Esophagus mucosa (tissue), 1 donor: ENCODE measurements around the gene UNC13B. TPM values are rescaled to one million over a fixed set of nuclear protein-coding genes. Genes with fewer than 3 reads are reported as not detected.
"Not testable (repeated sequence)": the region's sequence is repeated elsewhere in the genome, so short reads cannot be mapped to it uniquely, and the experiment has no call there.

Experiments used
- ATAC-seq: fragments of 200-7000 bp; cut with Tn5 transposase; one replicate; pipeline ENCODE4 v1.9.1; 2020
- total RNA-seq: library from RNA; stranded (reverse); gene quantifications from one replicate; pipeline ENCODE4 v1.2.4, GENCODE V29; 2023
- donor health status: DM: yes; HTN: yes; CAD: no.

UNC13B gene
- total RNA-seq, 1 donor from 2014 or later = 31.0 TPM

DNA sequence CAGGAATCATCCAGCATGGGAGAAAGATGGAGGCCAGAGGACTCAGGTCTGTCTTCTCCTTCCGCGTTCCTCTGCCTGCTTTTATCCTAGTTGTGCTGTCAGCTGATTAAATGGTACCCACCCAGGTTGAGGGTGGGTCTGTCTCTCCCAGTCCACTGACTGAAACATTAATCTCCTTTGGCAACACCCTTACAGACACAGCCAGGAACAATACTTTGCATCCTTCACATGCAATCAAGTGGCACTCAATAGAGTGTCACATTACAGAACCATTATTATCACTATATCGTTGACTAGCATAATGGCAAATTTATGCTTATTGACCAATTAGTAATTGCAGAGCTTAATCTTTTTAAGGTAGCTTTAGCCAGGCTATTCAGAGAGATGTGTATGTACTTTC, 64.8 kb downstream of the UNC13B start:
- ATAC-seq = no peak

DNA sequence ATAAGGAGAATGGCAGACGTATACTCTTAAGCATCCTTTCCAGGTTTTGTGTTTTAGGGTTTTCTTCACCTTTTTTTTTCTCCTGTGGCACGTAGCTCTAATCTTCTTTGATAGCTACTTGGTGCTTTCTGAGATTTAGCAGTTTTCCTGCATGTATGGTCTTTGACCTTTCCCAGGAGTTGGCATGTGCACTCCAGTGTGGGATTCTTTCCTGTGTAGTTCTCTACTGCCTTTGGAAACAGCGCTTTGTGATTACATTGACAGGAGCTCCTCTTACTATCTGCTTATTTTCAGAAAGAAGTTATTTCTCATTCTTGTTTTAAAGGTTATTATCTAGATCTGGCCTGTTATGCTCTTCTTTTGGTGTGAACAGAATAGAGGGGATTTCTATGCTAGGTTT, 65.5 kb downstream of the UNC13B start:
- ATAC-seq = no peak

DNA sequence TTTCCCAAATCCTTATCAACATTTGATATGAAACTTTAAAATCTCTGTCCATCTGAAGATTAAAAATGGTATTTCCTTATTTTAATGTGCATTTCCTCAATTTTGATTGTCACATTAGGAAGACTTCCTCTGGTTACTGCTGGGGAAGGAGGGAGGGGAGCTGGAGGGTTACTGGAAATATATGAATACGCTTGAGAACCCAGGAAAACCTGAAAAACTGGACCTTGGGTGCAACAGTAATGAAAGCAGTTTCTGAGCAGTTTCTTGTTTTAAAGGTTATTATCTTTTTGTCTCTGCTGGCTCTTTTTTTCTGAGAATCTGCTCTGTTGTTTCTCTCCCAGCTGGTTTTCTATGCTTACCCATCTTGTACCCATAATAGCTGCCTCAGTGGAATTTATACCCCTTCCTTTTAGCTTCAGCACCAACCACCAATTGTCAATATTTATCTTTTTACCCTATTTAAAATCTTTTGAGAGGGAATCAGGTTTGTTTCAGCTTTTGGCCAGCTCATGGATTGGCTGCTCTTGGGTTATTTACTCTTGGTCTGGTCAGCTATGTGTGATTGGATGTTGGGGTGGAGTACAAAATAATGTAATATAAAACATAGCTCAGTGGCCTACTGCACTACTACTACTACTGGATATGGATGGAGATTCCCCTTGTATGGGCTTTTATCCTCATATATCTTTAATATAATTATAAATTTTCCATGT, 67.4 kb downstream of the UNC13B start:
- peak; percentile 81 for ATAC-seq

DNA sequence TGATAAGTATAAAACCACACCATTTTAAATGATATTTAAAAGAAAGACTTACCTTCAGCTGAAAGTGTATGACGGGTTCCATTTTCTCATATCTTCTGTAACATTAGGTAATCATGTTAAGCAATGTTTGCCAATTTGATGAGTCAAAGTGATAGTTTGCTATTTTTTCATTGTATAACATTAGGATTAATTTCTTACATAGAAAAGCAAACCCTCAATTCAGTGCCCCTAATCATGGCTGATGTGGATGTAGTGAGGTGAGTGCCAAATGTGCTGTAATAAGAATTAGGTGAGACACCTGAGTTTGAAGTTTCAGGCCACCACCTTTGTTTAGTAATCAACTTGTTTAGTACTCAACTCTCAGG, 68.0 kb downstream of the UNC13B start:
- ATAC-seq = peak; percentile 59

DNA sequence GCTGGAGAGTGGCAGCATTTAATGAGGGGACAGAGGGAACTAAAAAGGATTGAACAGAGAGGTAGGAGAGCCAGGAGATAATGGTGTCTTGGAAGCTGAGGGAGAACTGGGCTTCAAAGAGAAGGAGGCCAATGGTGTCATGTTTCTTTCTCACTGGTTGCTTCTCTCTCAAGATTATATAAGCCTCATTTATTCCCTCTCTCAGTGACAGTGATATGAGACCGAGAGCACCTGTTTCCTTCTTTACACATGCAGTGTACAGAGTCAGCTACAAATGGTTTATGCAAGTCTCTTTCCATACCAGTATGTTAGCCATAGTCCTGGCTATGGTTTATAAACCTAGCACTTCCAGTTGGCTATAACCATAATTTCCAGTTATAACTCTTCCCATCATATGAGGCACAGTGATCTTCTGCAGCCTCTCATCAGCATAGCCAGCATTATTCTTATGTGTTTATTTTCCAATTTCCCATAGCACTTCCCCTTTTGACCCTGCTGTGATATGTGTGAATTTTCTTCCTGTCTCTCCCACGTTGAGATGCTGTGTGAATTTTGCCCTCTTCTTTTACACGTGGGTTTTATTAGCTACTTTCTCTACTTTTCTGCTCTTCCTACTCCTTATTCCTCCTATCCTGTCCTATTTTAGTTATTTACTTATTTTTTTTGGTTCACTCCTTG, 71.2 kb downstream of the UNC13B start:
- no peak for ATAC-seq

DNA sequence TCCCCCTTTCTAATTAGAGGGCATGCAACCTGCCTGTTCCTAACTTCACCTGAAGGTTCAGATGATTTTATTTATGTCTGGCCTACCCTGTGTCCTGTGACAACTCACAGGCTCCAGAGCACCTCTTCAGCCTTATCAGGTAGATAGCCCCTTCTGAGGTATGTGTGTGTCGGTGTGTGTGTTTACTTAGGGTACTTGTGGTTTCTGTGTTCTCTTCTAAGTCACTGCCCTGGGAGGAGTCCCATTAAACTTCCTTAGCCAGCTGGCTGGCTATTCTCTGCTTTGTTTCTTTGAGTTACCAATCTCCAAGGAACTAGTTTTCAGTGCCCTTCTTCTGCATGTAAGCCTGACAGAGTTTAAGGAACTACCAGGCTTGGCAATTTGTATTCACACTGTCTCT, 74.9 kb downstream of the UNC13B start:
- ATAC-seq = no peak

DNA sequence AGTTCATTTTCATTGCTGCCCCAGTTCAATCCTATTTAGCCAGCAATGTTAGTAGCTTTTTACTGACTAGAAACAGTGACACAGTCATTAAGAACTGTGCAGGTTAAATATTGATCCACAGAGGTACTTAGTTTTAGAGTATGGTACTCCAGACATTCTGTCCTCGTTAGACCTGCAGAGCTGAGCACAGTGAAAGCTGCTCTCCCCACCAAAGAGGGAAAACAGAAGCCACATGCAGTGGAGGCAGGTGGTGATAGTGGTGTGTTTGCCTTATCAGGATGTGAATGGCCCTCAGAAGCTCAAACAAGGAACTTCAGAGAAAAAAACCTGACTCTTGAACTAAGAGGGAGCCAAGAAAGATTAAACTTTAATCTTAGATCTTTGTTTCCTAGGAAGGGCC, 75.5 kb downstream of the UNC13B start:
- no peak for ATAC-seq

DNA sequence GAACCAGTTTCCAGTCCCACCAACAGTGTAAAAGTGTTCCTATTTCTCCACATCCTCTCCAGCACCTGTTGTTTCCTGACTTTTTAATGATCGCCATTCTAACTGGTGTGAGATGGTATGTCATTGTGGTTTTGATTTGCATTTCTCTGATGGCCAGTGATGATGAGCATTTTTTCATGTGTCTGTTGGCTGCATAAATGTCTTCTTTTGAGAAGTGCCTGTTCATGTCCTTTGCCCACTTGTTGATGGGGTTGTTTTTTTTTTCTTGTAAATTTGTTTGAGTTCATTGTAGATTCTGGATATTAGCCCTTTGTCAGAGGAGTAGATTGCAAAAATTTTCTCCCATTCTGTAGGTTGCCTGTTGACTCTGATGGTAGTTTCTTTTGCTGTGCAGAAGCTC, 84.1 kb downstream of the UNC13B start:
- not testable (repeated sequence) for ATAC-seq

DNA sequence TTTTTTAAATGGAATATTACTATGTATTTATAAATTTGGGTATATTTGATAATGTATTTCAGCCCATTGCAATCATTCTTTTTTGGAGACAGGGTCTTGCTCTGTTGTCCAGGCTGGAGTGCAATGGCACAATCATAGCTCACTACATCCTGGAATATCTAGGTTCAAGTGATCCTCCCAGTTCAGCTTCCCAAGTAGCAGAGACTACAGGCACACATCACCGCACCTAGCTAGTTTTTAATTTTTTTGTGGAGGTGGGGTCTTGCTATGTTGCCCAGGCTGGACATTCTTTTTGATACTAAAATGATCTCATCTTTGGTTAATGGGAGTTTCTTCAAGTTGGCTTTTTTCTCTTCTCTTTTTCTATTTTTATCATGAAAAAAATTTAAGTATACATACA, 91.3 kb downstream of the UNC13B start:
- no peak for ATAC-seq

DNA sequence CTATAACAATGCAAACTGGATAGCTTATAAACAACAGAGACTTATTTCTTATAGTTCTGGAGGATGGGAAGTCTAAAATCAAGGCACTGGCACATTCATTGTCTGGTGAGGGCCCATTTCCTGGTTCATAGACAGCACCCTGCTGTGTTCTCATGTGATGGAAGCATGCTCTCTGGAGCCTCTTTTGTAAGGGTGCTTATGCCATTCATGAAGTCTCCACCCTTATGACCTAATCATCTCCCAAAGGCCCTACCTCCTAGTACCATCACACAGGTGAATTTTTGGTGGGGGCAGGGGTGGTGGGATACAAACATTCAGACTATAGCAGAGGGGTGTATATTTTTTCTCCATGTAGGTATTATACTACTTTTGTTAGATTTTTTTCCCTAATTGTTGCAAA, 92.4 kb downstream of the UNC13B start:
- ATAC-seq = peak; percentile 66

DNA sequence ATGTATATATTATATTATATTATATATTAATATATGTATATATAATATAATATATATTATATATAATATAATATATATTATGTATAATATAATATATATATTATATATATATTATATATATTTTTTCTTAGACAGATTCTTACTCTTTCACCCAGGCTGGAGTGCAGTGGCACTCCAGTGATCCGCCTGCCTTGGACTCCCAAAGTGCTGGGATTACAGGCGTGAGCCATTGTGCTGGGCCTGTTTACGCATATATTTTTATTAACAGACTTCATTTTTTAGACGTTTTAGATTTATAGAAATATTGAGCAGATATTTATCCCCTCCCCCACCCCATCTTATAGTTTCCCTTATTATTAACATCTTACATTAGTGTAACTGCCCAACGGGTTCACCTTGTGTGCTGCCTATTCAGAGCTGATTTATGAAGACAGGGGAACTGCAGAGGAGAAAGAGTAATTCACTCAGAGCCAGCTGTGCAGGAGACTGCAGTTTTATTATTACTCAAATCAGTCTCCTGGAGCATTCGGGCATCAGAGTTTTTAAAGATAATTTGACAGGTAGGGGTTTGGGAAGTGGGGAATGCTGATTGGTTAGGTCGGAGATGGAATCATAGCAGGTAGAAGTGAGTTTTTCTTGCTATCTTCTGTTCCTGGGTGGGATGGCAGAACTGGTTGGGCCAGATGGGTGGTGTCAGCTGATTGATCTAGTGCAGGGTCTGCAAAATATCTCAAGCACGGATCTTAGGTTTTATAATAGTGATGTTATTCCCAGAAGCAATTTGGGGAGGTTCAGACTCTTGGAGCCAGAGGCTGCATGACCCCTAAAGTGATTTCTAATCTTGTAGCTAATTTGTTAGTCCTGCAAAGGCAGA, 93.4 kb downstream of the UNC13B start:
- ATAC-seq = no peak

DNA sequence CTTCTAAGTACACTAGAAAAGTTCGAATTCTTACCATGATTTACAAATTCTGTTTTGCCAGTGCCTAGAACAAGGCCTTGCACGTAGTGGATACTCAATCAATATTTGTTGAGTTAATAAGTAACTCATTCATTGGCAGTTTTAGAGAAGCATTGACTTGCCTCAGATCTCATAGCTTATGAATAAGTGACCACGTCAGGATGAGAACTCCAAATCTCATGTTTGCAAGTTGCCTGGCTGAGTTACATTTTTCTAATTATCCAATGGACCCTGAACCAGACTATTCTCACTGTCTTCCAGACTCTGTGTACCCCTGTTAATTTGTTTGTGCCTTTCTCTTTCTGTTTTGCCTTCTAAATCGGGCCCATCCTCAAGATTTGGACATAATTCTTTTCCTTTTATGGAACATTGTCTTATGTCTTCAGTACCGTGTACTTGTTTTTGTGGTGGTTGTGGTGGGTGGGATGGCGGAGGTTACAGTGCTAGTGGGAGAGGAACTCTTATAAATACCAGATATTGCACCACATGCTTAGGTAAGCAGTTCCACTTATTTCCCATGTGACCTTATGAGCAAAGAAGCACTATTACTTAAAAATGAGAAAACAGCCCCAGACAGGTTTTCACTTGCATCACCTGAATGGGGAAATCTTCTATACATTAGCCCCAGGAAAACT, 96.3 kb downstream of the UNC13B start:
- ATAC-seq = peak; percentile 46

DNA sequence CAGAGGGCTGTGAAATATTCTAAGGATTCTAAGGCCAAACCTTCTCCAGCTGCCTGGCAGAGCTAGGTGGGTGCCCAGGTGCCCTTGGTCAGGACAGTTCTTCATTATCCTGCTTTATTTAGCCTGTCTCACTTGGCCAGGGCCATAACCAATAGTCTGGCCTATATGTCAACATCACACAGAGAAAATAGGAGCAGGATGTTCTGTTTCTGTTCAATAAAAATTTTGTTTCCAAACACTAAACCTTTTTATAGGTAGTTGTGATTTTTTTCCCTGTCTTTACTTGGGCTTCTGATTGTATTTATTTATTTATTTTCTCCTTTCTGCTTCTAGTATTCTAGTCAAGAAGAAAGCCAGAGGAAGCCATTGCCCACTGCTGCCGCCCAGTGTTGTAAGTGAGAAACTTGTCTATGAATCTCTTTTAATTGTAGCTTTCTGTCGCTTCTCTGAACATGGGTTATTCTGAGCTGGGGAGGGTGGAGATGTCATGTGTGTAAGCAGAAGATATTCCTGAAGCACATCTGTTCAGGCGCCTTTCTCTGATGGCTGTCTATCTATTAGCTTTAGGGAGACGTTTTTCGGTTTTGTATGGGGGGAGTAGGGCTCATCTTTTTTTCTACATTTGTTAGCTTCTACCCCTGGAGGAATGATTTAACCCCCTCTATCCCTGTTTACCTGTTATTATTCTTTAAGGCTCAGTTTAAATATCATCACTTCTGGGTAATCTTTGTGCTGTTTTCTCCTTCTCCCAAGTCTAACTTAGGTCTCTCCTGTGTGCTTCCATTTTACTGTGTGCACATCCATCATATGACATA, 97.1 kb downstream of the UNC13B start:
- peak; percentile 75 for ATAC-seq

DNA sequence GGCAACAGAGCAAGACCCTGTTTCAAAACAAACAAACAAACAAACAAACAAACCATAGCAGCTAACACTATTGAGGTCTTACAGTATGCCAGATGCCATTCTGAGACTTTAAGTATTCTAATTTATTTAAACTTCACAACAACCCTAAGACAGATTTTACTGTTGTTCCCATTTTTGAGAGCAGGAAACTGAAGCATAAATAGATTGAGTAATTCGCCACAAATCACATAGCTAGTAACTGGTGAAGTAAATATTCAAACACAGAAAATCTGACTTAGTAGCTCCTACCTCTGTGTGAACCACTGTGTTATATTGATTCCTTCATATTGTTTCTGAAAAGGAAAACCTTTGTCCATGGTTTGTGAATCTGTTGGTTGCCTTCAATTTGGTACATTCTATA, 98.4 kb downstream of the UNC13B start:
- no peak for ATAC-seq

DNA sequence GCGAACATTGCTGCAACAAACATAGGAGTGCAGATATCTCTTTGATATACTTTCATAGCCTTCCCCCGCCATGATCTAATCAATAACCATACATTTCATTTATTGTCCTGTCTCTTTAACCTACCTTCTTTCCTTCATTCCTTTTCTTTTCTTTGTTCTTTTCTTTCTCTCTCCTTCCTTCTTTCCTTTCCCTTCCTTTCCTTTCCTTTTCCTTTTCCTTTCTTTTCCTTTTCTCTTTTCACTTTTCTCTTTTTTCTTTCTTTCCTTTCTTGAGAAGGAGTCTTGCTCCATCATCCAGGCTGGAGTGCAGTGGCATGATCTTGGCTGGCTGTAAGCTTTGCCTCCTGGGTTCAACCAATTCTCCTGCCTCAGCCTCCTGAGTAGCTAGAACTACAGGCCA, 100.3 kb downstream of the UNC13B start:
- no peak for ATAC-seq

DNA sequence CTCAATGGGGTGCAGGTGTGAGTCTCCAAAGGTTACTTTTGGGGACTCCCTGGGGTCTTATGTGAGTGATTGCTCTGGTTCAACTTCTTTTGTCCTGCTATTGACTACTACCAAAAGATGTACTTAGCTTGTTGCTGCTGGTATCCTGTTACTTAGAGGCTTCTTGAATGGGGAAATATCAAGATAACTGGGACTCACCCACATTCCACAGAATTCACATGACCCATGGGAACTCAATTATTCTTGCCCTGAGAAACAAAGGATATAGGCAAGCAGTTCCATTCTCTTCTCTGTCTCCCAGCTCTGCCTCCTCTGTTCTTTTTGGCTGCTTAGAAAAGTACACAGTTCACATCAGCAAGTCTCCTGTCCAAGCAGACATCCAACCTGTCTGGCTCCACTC, 105.9 kb downstream of the UNC13B start:
- ATAC-seq = no peak

DNA sequence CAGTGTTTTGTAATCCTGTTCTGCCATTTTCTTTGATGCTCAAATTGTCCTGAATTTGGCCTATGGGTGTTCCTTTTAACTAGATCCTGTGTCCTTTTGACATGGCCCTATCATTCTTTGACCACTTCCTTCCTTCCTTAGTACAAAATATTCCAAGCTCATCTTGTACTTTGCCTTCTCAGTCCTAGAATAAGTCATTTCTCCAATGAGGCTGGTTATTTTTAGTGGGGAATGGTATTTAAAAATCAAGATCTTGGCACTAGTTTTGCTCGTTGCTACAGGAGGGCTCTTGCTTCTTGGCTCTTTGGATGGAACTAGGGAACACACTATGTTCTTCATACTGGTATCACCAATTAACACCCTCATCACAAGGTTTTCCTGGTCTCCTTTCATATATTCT, 108.1 kb downstream of the UNC13B start:
- no peak for ATAC-seq

DNA sequence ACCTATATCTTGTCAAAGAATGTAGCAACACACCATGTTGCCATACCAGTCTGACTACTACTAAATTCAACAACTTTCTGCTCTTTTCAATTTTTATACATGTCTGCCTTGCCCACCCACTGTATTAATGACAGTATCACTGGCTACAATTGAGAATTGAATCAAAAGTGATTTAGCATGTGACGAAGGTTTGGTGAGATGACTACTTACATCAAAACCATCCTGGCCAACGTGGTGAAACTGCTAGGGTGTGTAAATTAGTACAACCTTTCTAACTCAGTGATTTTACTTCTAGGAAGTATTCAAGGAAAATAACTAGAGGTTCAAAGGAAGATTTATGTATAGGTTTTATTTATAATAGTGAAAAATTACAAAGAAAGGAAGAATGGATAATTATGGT, 109.8 kb downstream of the UNC13B start:
- no peak for ATAC-seq

DNA sequence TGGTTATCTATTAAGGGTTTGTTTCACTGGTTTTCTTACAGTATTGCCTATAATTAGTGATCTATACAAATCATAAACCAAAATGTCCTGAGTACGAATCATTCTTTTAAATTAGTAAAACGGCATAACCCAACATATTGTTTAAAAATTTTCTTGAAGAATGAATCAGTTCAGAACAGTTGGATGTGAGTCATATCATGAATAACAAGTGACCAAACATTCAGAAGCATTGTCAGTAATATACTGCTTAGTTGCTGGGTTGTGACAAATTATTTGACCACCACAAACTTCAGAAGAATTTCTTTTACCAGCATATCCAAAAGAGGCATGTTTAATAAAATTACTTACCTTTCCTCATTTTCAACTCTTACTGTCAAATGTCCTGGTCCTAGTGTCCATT, 111.2 kb downstream of the UNC13B start:
- no peak for ATAC-seq

DNA sequence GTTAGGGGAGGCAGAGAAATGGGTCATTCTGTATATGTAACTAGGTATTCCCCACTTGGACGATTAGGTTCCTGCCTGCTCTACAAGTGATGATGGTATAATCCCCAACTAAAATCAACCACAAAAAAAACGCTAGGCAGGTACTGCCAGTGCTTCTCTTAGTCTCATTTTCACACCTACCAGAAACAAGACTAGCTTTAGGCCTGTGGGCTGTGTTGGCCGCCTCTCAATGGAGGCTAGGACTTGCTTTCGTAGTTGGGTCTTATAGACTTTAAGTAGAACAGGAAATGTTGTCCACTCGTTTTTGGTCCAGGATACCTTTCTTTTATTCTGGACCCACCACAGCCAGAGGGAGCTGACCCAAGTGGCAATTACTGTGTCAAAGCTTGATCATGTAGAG, 111.8 kb downstream of the UNC13B start:
- ATAC-seq = no peak

DNA sequence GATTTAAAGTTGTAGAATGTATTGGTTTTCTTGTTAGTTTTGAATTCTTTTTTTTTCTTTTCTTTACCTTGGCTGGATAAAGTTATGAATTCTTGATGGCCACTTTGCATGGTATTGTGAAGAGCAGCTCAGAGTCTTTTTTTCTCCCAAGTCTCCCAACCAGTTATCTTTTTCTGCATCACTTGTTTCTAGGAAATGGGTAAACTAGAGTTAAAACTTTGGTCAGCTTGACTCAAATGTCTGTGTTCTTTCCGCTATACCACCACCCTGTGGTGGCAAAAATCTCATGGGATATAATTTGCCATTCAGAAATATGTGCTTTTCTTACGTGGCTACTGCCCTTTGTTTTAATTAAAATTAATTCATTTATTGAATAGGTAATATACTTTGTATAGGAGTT, 113.2 kb downstream of the UNC13B start:
- no peak for ATAC-seq

DNA sequence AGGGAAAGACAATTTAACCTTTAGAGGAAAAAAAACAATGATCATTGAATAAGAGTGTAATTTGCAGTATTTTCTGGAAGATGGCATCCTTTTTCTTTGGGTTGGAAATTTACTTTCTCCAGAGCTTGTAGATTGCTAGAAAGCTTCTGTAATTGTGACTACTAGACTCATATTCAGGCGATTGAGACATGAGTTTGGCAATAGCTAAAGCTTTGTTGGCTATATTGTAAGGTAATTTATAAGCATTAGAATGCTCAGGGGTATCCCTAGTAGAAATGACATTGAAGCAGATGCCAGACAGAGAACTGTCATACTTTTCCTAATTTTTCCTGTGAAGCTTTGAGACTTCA, 115.3 kb downstream of the UNC13B start:
- no peak for ATAC-seq
